Measurements from ENCODE around the gene IL36B.

DNA sequence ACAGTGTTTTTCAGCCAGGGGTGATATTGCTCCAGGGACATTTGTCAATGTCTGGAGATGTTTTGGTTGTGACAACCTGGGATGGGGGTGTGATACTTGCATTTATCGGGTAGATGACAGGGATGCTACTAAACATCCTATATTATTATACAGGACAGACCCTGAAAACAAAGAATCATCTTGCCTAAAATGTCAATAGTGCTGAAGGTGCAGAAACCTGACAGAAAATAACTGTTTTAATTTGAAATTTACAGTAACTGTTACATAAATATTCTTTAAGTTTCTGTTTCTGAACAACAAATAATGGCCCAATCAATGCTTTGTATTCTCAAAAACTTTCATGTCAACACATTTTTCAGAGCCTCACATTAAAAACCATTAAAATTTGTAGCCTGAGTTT, 45.4 kb downstream of the IL36B start:
- TF ChIP-seq POLR2A (IDR thresholded peaks at IDR 0.05), result no peak
- TF ChIP-seq, protein P1, sequence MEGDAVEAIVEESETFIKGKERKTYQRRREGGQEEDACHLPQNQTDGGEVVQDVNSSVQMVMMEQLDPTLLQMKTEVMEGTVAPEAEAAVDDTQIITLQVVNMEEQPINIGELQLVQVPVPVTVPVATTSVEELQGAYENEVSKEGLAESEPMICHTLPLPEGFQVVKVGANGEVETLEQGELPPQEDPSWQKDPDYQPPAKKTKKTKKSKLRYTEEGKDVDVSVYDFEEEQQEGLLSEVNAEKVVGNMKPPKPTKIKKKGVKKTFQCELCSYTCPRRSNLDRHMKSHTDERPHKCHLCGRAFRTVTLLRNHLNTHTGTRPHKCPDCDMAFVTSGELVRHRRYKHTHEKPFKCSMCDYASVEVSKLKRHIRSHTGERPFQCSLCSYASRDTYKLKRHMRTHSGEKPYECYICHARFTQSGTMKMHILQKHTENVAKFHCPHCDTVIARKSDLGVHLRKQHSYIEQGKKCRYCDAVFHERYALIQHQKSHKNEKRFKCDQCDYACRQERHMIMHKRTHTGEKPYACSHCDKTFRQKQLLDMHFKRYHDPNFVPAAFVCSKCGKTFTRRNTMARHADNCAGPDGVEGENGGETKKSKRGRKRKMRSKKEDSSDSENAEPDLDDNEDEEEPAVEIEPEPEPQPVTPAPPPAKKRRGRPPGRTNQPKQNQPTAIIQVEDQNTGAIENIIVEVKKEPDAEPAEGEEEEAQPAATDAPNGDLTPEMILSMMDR (IDR thresholded peaks at IDR 0.05), result no peak

Measured in uterus (tissue), 2 donors.